Measurements from ENCODE around the gene TTC39C.

DNA sequence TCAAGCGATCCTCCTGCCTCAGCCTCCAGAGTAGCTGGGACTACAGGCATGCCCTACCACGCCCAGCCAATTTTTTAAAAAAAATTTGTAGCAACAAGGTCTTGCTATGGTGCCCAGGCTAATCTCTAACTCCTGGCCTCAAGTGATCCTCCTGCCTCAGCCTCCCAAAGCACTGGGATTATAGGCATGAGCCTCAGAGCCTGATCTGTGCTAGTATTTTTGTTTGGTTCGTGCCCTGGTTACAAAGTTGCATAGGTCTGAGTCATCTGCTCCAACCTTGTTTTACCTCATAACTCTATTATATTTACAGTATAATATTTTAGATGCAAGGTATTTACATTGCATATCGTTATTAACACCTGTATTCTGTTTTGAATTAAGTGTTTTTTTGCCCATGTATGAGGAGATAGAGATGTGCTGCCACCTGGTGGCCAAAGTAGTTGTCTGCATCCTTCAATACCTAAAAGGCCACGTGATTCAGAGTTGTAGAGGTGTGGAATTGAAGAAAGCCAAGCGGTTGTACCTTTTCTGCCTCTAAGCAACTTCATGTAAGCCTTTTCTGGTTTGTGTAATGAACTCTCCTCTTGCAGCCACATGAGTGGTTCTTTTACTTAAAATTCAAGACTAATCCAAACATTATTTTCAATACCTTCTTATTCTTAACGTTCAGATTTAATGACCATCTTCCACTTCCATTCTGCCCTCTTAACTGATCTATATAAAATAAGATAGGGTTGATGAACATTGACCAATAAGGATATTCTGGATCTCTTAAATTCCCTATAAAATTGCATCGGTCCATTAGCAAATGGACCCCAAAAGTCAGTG lies 104.4 kb downstream of the TTC39C start:
- TF ChIP-seq, protein P1, sequence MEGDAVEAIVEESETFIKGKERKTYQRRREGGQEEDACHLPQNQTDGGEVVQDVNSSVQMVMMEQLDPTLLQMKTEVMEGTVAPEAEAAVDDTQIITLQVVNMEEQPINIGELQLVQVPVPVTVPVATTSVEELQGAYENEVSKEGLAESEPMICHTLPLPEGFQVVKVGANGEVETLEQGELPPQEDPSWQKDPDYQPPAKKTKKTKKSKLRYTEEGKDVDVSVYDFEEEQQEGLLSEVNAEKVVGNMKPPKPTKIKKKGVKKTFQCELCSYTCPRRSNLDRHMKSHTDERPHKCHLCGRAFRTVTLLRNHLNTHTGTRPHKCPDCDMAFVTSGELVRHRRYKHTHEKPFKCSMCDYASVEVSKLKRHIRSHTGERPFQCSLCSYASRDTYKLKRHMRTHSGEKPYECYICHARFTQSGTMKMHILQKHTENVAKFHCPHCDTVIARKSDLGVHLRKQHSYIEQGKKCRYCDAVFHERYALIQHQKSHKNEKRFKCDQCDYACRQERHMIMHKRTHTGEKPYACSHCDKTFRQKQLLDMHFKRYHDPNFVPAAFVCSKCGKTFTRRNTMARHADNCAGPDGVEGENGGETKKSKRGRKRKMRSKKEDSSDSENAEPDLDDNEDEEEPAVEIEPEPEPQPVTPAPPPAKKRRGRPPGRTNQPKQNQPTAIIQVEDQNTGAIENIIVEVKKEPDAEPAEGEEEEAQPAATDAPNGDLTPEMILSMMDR (conservative IDR thresholded peaks at IDR 0.05; ENCODE audit: low read length) = peak; percentile 96
- TF ChIP-seq EZH2phosphoT487 (IDR thresholded peaks at IDR 0.05; ENCODE audit: borderline replicate concordance, low read depth, low read length) = no peak
